ENCODE results near the gene UMODL1.

Gene UMODL1

GRCh38 chr21:42146273-42146805 lies 75.2 kb downstream of the UMODL1 start:
- TF ChIP-seq CTCF (IDR thresholded peaks at IDR 0.05; ENCODE audit: borderline replicate concordance, insufficient read depth, low read depth, low read length) = no peak
- H3K4me3 ChIP-seq (ENCODE audit: low read depth, low read length) = no peak overlapping the region

GRCh38 chr21:42146821-42147220 lies 75.7 kb downstream of the UMODL1 start:
- H3K4me3 ChIP-seq (ENCODE audit: low read depth, low read length) = no peak overlapping the region
- TF ChIP-seq CTCF (IDR thresholded peaks at IDR 0.05; ENCODE audit: borderline replicate concordance, insufficient read depth, low read depth, low read length) = no peak

- H3K4me3 ChIP-seq (ENCODE audit: low read depth, low read length) = no peak overlapping the region
- no peak for TF ChIP-seq CTCF (IDR thresholded peaks at IDR 0.05; ENCODE audit: borderline replicate concordance, insufficient read depth, low read depth, low read length)
These were observed 76.4 kb downstream of the UMODL1 start for GRCh38 chr21:42147386-42148020.

GRCh38 chr21:42148097-42148496 lies 77.0 kb downstream of the UMODL1 start:
- H3K4me3 ChIP-seq (ENCODE audit: low read depth, low read length) = no peak overlapping the region
- TF ChIP-seq CTCF (IDR thresholded peaks at IDR 0.05; ENCODE audit: borderline replicate concordance, insufficient read depth, low read depth, low read length) = no peak

GRCh38 chr21:42148584-42148983 lies 77.5 kb downstream of the UMODL1 start:
- H3K4me3 ChIP-seq (ENCODE audit: low read depth, low read length) = no peak overlapping the region
- no peak for TF ChIP-seq CTCF (IDR thresholded peaks at IDR 0.05; ENCODE audit: borderline replicate concordance, insufficient read depth, low read depth, low read length)

GRCh38 chr21:42149656-42150473 lies 78.7 kb downstream of the UMODL1 start:
- H3K4me3 ChIP-seq (ENCODE audit: low read depth, low read length) = no peak overlapping the region
- no peak for TF ChIP-seq CTCF (IDR thresholded peaks at IDR 0.05; ENCODE audit: borderline replicate concordance, insufficient read depth, low read depth, low read length)
